HepG2 (cell line): ENCODE data around the gene CD7. TPM values are rescaled to one million over a fixed set of nuclear protein-coding genes. Genes with fewer than 3 reads are reported as not detected.

Experiments used
- BRCA1 ChIP-seq: sonication (generic); formaldehyde crosslinking; IDR thresholded peaks from 2 replicates; pipeline ENCODE4 v1.4.0; 2020; ENCODE audit warnings: missing genetic modification reagents
- FLYWCH1 ChIP-seq: sonication (generic); formaldehyde crosslinking; IDR thresholded peaks from 2 replicates; pipeline ENCODE4 v1.8.1; 2023; ENCODE audit warnings: mild to moderate bottlenecking, missing genetic modification reagents
- FOXM1 ChIP-seq: sonication (generic); formaldehyde crosslinking; IDR thresholded peaks from 2 replicates; pipeline ENCODE4 v1.5.0; 2020; ENCODE audit warnings: missing genetic modification reagents
- KMT2B ChIP-seq: IDR thresholded peaks from 2 replicates; pipeline ENCODE4 v1.6.1; 2016; ENCODE audit warnings: missing genetic modification reagents, missing compliant biosample characterization
- MAFK ChIP-seq, 2 experiments: IDR thresholded peaks in 1 of 2; conservative IDR thresholded peaks in 1 of 2; 2 replicates each; pipeline ENCODE4 v1.6.1; 2011; ENCODE audit warnings: improper control_type of control experiment in 2 of 2, low read length in 2 of 2
- NCOA2 ChIP-seq: sonication (generic); formaldehyde crosslinking; IDR thresholded peaks from 2 replicates; pipeline ENCODE4 v1.8.0; 2022; ENCODE audit warnings: inconsistent platforms
- PAF1 ChIP-seq: IDR thresholded peaks from 2 replicates; pipeline ENCODE4 v1.6.1; 2016; ENCODE audit warnings: missing genetic modification reagents, missing compliant biosample characterization
- PHF21A ChIP-seq: sonication (generic); formaldehyde crosslinking; IDR thresholded peaks from 2 replicates; pipeline ENCODE4 v1.5.0; 2020; ENCODE audit warnings: mild to moderate bottlenecking, missing genetic modification reagents
- RFX3 ChIP-seq: IDR thresholded peaks from 2 replicates; pipeline ENCODE4 v1.6.1; 2016; ENCODE audit warnings: missing biosample characterization, missing genetic modification reagents
- THRA ChIP-seq: sonication (generic); formaldehyde crosslinking; IDR thresholded peaks from 2 replicates; pipeline ENCODE4 v1.4.0; 2020; ENCODE audit warnings: missing genetic modification reagents, borderline replicate concordance
- ZBTB4 ChIP-seq: sonication (generic); formaldehyde crosslinking; IDR thresholded peaks from 2 replicates; pipeline ENCODE4 v1.4.0; 2020; ENCODE audit warnings: missing genetic modification reagents, mild to moderate bottlenecking, borderline replicate concordance
- ZBTB42 ChIP-seq: sonication (generic); formaldehyde crosslinking; IDR thresholded peaks from 2 replicates; pipeline ENCODE4 v1.5.0; 2020; ENCODE audit warnings: mild to moderate bottlenecking, missing genetic modification reagents
- ZFP82 ChIP-seq: sonication (generic); formaldehyde crosslinking; IDR thresholded peaks from 2 replicates; pipeline ENCODE4 v1.5.1; 2020; ENCODE audit warnings: mild to moderate bottlenecking, missing genetic modification reagents, borderline replicate concordance
- ZNF24 ChIP-seq: fragments of 450-650 bp; IDR thresholded peaks from 2 replicates; pipeline ENCODE4 v1.6.1; 2017; ENCODE audit warnings: antibody characterized with exemption, mild to moderate bottlenecking
- ZNF414 ChIP-seq: sonication (generic); formaldehyde crosslinking; IDR thresholded peaks from 2 replicates; pipeline ENCODE4 v1.5.0; 2020; ENCODE audit warnings: missing genetic modification reagents
- ZNF552 ChIP-seq: sonication (generic); formaldehyde crosslinking; IDR thresholded peaks from 2 replicates; pipeline ENCODE4 v1.9.0; 2022; ENCODE audit warnings: missing genetic modification reagents, mild to moderate bottlenecking, borderline replicate concordance
- ZNF589 ChIP-seq: sonication (generic); formaldehyde crosslinking; conservative IDR thresholded peaks from 2 replicates; pipeline ENCODE4 v1.8.0; 2022; ENCODE audit warnings: mild to moderate bottlenecking, moderate library complexity, missing genetic modification reagents
- ZNF616 ChIP-seq: sonication (generic); formaldehyde crosslinking; IDR thresholded peaks from 2 replicates; pipeline ENCODE4 v1.5.0; 2020; ENCODE audit warnings: low read depth, mild to moderate bottlenecking, missing genetic modification reagents
- ZNF883 ChIP-seq: sonication (generic); formaldehyde crosslinking; IDR thresholded peaks from 2 replicates; pipeline ENCODE4 v1.5.1; 2020; ENCODE audit warnings: mild to moderate bottlenecking, missing genetic modification reagents; ENCODE audit errors: not compliant biosample characterization
- ZSCAN22 ChIP-seq: sonication (generic); formaldehyde crosslinking; IDR thresholded peaks from 2 replicates; pipeline ENCODE4 v1.4.0; 2020; ENCODE audit warnings: mild to moderate bottlenecking, missing genetic modification reagents
- ZUFSP ChIP-seq: sonication (generic); formaldehyde crosslinking; IDR thresholded peaks from 2 replicates; pipeline ENCODE4 v1.9.0; 2021; ENCODE audit warnings: missing genetic modification reagents, mild to moderate bottlenecking, borderline replicate concordance
- polyA plus RNA-seq, 8 experiments: library from polyadenylated mRNA; depleted of rRNA in 3 of 8; stranded (reverse) in 7 of 8; unstranded in 1 of 8; fragments of >200 nt; fragmentation: Illumina TruSeq in 4 of 8; extraction: Trizol in 4 of 8; gene quantifications; 2 replicates each; pipeline versions ENCODE4 v1.2.1 to v1.2.3, GENCODE V29; 2011 to 2016; ENCODE audit warnings: low read depth in 4 of 8, missing spikeins in 1 of 8, mixed read lengths in 1 of 8; ENCODE audit not compliant: insufficient read depth in 1 of 8
- total RNA-seq, 5 experiments: library from RNA; depleted of rRNA; stranded (reverse); fragments of >200 nt; fragmentation: Illumina TruSeq; extraction: Trizol; gene quantifications; 2 replicates each; pipeline ENCODE4 v1.2.3, GENCODE V29; 2016; ENCODE audit warnings: low read depth in 1 of 5

Gene CD7
- total and polyA plus RNA-seq, 2 of the 13 experiments (the other 11 are each of a cell fraction or from before 2014, with no cell fraction given): 67.6 to 76.4 TPM

GRCh38 chr17:82325286-82326180, 8.1 kb upstream of the CD7 start (continued):
- peak; percentile 78; the same call in 1 of the 2 replicates for TF ChIP-seq THRA
- TF ChIP-seq NCOA2 (CRISPR knock-in tag): no peak; the same call in 1 of the 2 replicates
- peak; percentile 95 for TF ChIP-seq ZNF414 (CRISPR knock-in tag)
- TF ChIP-seq ZBTB42 (CRISPR knock-in tag): no peak
- TF ChIP-seq BRCA1 (CRISPR knock-in tag): no peak
- 0 out of 4 replicates have a peak, but pooled peaks of 1 of the 2 experiments have one; percentile 30 for TF ChIP-seq MAFK (conservative IDR thresholded peaks at IDR 0.05 in 1 of 2, IDR thresholded peaks at IDR 0.05 in 1 of 2; ENCODE audit: low read length in 2 of 2)
- no peak for TF ChIP-seq ZFP82 (CRISPR knock-in tag)
- no peak for TF ChIP-seq RFX3 (CRISPR knock-in tag)
- TF ChIP-seq PHF21A (CRISPR knock-in tag): peak; percentile 91
- no peak for TF ChIP-seq PAF1 (CRISPR knock-in tag)
- TF ChIP-seq KMT2B: no peak
- no peak for TF ChIP-seq ZNF24
- no peak for TF ChIP-seq FLYWCH1 (CRISPR knock-in tag)
- no peak for TF ChIP-seq FOXM1 (CRISPR knock-in tag)
- peak; percentile 90; the same call in 1 of the 2 replicates for TF ChIP-seq ZNF589 (CRISPR knock-in tag)
- TF ChIP-seq ZSCAN22 (CRISPR knock-in tag): no peak
- TF ChIP-seq ZNF616 (CRISPR knock-in tag): no peak
- no peak; the same call in 1 of the 2 replicates for TF ChIP-seq ZNF552 (CRISPR knock-in tag)
- peak; percentile 82 for TF ChIP-seq ZNF883 (CRISPR knock-in tag)
- peak; percentile 97 for TF ChIP-seq ZBTB4 (CRISPR knock-in tag)
- no peak for TF ChIP-seq ZUFSP (CRISPR knock-in tag)
